Osteocyte (in vitro differentiated cells): ENCODE data around the gene SCYGR5. TPM values are rescaled to one million over a fixed set of nuclear protein-coding genes. Genes with fewer than 3 reads are reported as not detected.
"Not testable (repeated sequence)": the region's sequence is repeated elsewhere in the genome, so short reads cannot be mapped to it uniquely, and the experiment has no call there.

Experiments
- DNase-seq: peaks from one replicate; pipeline ENCODE4 v3.0.0; 2021; ENCODE audit warnings: mixed read lengths; ENCODE audit not compliant: unreplicated experiment; ENCODE audit errors: extremely low spot score
- H3K27ac Mint-ChIP-seq: one replicate; pipeline ENCODE4 v1.8.0; 2021; ENCODE audit warnings: mild to moderate bottlenecking, mixed read lengths; ENCODE audit not compliant: unreplicated experiment
- H3K27me3 Mint-ChIP-seq: one replicate; pipeline ENCODE4 v1.8.0; 2021; ENCODE audit warnings: mixed read lengths; ENCODE audit not compliant: unreplicated experiment
- H3K36me3 Mint-ChIP-seq: one replicate; pipeline ENCODE4 v1.8.0; 2021; ENCODE audit warnings: mixed read lengths; ENCODE audit not compliant: unreplicated experiment
- H3K4me1 Mint-ChIP-seq: one replicate; pipeline ENCODE4 v1.8.0; 2021; ENCODE audit warnings: mixed read lengths; ENCODE audit not compliant: unreplicated experiment
- H3K4me3 Mint-ChIP-seq: one replicate; pipeline ENCODE4 v1.8.0; 2021; ENCODE audit warnings: mild to moderate bottlenecking, moderate library complexity, mixed read lengths; ENCODE audit not compliant: unreplicated experiment
- H3K9me3 Mint-ChIP-seq: one replicate; pipeline ENCODE4 v1.8.0; 2021; ENCODE audit warnings: mixed read lengths; ENCODE audit not compliant: unreplicated experiment
- total RNA-seq: library from RNA; stranded (reverse); gene quantifications from 2 replicates; pipeline ENCODE4 v1.2.1, GENCODE V29; 2021
- TF ChIP-seq, protein P1 (sequence below): fragments of 200-600 bp; sonication (generic); IDR thresholded peaks from 2 replicates; pipeline ENCODE4 v1.5.0; 2021; ENCODE audit warnings: antibody characterized with exemption, mild to moderate bottlenecking, moderate library complexity

SCYGR5 gene
- total RNA-seq, 1 donor from 2014 or later, result not detected

DNA sequence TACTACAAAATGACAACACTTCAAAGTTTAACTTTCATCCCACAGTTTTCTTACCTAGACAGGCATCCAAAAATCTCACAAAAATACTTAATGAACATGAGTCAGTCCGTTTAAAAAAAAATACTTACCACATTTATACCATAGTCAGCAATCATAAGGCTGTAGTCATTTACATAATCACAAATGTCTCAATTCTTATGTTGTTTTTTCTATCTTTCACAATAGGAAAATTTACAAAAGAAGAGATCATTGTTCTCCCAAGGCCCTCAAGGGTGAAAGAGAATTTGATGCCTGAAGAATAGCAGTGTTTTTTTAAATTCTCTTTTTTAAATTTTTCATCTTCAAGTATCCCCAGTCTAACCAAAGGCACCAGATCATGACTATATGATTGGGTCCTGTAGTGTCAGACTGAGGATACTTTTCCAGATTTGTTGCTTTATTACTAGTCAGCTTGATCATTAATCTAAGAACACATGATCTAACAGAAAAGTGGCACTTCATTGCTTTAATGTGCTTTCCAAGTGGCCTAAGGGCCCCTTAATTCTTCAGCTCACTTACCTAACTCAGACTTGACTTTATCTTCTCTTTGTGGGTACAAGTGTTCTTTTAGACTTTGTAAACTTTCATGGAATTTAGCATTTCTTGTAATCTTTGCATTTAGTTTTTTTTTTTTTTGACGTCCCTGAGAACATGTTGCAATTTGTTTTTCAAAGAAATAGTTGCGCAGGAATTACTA lies 4.7 kb downstream of the SCYGR5 start:
- Mint-ChIP-seq H3K36me3 (no peaks in the 10 kb centered on the region), H3K4me1 (no peaks in the 10 kb centered on the region), H3K9me3 (no peaks in the 10 kb centered on the region), H3K4me3 (no peak overlapping the region), H3K27me3 (peaks cover 11% of the 10 kb centered on the region), H3K27ac (no peak overlapping the region)
- TF ChIP-seq, protein P1, sequence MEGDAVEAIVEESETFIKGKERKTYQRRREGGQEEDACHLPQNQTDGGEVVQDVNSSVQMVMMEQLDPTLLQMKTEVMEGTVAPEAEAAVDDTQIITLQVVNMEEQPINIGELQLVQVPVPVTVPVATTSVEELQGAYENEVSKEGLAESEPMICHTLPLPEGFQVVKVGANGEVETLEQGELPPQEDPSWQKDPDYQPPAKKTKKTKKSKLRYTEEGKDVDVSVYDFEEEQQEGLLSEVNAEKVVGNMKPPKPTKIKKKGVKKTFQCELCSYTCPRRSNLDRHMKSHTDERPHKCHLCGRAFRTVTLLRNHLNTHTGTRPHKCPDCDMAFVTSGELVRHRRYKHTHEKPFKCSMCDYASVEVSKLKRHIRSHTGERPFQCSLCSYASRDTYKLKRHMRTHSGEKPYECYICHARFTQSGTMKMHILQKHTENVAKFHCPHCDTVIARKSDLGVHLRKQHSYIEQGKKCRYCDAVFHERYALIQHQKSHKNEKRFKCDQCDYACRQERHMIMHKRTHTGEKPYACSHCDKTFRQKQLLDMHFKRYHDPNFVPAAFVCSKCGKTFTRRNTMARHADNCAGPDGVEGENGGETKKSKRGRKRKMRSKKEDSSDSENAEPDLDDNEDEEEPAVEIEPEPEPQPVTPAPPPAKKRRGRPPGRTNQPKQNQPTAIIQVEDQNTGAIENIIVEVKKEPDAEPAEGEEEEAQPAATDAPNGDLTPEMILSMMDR, result no peak
- no peak for DNase-seq

DNA sequence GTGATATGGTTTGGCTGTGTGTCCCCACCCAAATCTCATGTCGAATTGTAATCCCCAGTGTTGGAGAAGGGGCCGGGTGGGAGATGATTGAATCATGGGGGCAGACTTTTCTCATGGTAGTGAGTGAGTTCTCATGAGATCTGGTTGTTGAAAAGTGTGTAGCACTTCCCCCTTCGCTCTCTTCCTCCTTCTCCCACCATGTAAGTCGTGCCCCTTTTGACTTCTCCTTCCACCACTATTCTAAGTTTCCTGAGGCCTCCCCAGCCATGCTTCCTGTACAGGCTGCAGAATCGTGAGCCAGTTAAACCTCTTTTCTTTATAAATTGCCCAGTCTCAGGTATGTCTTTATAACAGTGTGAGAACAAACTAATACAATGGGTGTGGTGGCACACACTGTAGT lies 7.0 kb downstream of the SCYGR5 start:
- H3K27me3 Mint-ChIP-seq, result peaks cover 16% of the 10 kb centered on the region
- H3K9me3 Mint-ChIP-seq, H3K4me1 Mint-ChIP-seq, DNase-seq, H3K36me3 Mint-ChIP-seq, H3K4me3 Mint-ChIP-seq, H3K27ac Mint-ChIP-seq: not testable (repeated sequence)

DNA sequence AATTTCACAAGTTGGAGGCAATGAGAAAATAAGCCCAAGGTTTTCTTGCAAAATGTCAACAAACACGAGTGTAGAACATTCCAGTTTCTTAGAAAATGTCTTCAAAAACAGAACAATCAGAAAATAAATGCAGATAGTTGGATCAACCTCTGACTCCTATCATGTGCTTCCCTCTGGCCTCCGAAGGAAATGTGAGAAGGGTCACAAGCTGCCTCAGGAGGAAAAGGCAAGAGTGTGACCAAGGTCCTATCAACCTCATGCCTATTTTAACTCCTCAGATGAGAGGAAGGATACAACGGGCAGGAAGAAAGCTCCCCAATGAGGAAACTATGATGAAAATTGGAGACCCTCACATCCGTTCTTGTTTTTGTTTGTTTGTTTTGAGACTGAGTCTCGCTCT lies 7.9 kb downstream of the SCYGR5 start:
- Mint-ChIP-seq H3K4me3 (no peak overlapping the region), H3K27me3 (peaks cover 16% of the 10 kb centered on the region), H3K9me3 (no peaks in the 10 kb centered on the region), H3K27ac (no peak overlapping the region), H3K36me3 (no peaks in the 10 kb centered on the region), H3K4me1 (no peaks in the 10 kb centered on the region)
- TF ChIP-seq, protein P1, result no peak
- DNase-seq, result no peak

DNA sequence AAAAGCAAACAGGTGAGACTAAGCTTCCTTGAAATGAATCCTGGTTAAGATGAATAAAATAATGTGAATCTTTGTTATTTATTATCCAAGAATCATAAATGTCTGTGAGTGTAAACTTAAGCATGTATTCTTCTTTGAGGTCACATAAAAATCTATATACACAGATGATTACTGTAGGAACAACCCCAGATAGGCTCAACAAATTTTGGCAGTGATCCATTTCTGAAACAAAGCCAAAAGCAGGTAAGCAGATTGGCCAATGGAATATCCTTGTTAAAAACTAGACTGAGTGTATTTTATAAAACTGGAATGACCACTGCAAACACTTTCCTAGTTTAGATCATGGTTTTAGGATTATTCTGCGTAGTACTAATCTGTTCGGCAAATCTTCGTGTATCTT lies 11.3 kb downstream of the SCYGR5 start:
- no peak for DNase-seq
- TF ChIP-seq, protein P1, result no peak
- no peaks in the 10 kb centered on the region for H3K4me1 Mint-ChIP-seq
- no peaks in the 10 kb centered on the region for H3K9me3 Mint-ChIP-seq
- no peak overlapping the region for H3K4me3 Mint-ChIP-seq
- H3K27me3 Mint-ChIP-seq, result peaks cover 5% of the 10 kb centered on the region
- H3K27ac Mint-ChIP-seq, result no peak overlapping the region
- no peaks in the 10 kb centered on the region for H3K36me3 Mint-ChIP-seq

DNA sequence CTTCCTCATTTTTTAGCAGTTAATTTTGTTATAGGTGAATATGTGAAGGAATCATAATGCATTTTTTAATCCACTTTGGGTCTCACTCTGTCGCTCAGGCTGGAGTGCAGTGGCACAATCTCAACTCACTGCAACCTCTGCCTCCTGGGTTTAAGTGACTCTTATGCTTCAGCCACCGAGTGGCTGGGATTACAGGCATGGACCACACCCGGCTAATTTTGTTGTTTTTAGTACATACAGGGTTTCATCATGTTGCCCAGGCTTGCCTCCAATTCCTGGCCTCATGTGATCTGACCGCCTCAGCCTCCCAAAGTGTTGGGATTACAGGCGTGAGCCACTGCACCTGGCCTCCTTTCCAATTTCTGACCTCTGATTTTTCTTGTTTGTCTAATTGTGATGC lies 17.7 kb downstream of the SCYGR5 start:
- Mint-ChIP-seq H3K36me3 (no peaks in the 10 kb centered on the region), H3K9me3 (no peaks in the 10 kb centered on the region), H3K27me3 (no peaks in the 10 kb centered on the region), H3K27ac (no peak overlapping the region), H3K4me3 (no peak overlapping the region), H3K4me1 (no peaks in the 10 kb centered on the region)
- TF ChIP-seq, protein P1, result no peak
- DNase-seq, result no peak
